ENCODE results near the gene MGST3.

Gene MGST3

DNA sequence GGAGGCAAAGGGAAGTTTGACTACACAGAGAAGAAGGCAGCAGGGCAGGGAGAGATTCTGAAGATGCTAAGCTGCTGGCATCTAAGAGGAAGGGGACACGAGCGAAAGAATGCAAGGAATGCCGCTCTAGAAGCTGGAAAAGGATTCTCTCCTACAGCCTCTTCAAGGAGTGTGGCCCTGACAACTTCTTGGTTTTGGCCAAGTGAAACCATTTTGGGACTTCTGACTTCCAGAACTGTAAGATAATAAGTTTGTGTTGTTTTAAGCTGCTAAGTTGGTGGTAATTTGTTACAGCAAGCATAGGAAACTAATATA is 28.5 kb downstream of the MGST3 start:
- H3K4me3 ChIP-seq (ENCODE audit: low read length) = no peak overlapping the region
- no peaks in the 10 kb centered on the region for H3K27me3 ChIP-seq (ENCODE audit: control insufficient read depth, low read length)
- no peak overlapping the region for H3K27ac ChIP-seq (ENCODE audit: low read depth, low read length)
- H3K4me1 ChIP-seq (ENCODE audit: control insufficient read depth, low read length) = no peaks in the 10 kb centered on the region
- peaks cover 22% of the 10 kb centered on the region for H3K36me3 ChIP-seq (ENCODE audit: control insufficient read depth, low read length)
- H3K9me3 ChIP-seq (ENCODE audit: control insufficient read depth, insufficient read depth, low read length) = no peaks in the 10 kb centered on the region
- no peak for TF ChIP-seq EZH2phosphoT487 (IDR thresholded peaks at IDR 0.05; ENCODE audit: borderline replicate concordance, low read length)
- no peak for TF ChIP-seq CTCF (IDR thresholded peaks at IDR 0.05; ENCODE audit: low read depth, low read length, poor library complexity, severe bottlenecking)
- H3K4me2 ChIP-seq (ENCODE audit: low read length) = no peak overlapping the region
- H3F3A ChIP-seq (ENCODE audit: control insufficient read depth, insufficient read depth) = no peaks in the 10 kb centered on the region
- H3K9me2 ChIP-seq (replicated peaks; ENCODE audit: control insufficient read depth, low read length) = no peaks in the 10 kb centered on the region
- no peaks in the 10 kb centered on the region for H3K79me2 ChIP-seq (ENCODE audit: control insufficient read depth, low read length)
- no peaks in the 10 kb centered on the region for H4K20me1 ChIP-seq (ENCODE audit: control insufficient read depth, insufficient read depth, low read depth, low read length)

- H3K4me1 ChIP-seq (ENCODE audit: control insufficient read depth, low read length) = no peaks in the 10 kb centered on the region
- no peak overlapping the region for H3K4me3 ChIP-seq (ENCODE audit: low read length)
- no peaks in the 10 kb centered on the region for H3F3A ChIP-seq (ENCODE audit: control insufficient read depth, insufficient read depth)
- H3K9me3 ChIP-seq (ENCODE audit: control insufficient read depth, insufficient read depth, low read length) = no peaks in the 10 kb centered on the region
- no peaks in the 10 kb centered on the region for H3K9me2 ChIP-seq (replicated peaks; ENCODE audit: control insufficient read depth, low read length)
- no peaks in the 10 kb centered on the region for H3K27me3 ChIP-seq (ENCODE audit: control insufficient read depth, low read length)
- no peak for TF ChIP-seq CTCF (IDR thresholded peaks at IDR 0.05; ENCODE audit: low read depth, low read length, poor library complexity, severe bottlenecking)
- no peak for TF ChIP-seq EZH2phosphoT487 (IDR thresholded peaks at IDR 0.05; ENCODE audit: borderline replicate concordance, low read length)
- H3K79me2 ChIP-seq (ENCODE audit: control insufficient read depth, low read length) = no peaks in the 10 kb centered on the region
- no peak overlapping the region for H3K4me2 ChIP-seq (ENCODE audit: low read length)
- peaks cover 41% of the 10 kb centered on the region for H3K36me3 ChIP-seq (ENCODE audit: control insufficient read depth, low read length)
- no peak overlapping the region for H3K27ac ChIP-seq (ENCODE audit: low read depth, low read length)
- no peaks in the 10 kb centered on the region for H4K20me1 ChIP-seq (ENCODE audit: control insufficient read depth, insufficient read depth, low read depth, low read length)
Observed at GRCh38 chr1:165661703-165662102, 30.7 kb downstream of the MGST3 start.

DNA sequence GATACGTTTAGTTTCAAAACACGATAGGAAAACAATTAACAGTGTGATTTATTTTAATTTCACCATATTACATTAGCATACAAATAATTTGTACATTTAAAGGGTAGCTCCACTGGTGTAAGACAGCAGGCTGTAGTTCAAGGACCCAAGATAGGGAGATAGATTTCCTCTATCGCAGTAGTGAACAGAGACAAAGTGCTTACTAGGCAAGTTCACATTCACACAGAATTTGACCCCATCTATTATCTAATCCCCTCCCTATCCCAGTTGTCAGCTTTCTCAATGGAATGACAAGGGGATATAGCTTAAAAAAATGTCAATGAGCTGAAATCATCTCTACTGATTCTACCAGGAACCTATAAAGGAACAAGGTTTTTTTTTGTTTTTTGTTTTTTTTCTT is 31.2 kb downstream of the MGST3 start:
- Histone ChIP-seq H3K4me1 (ENCODE audit: control insufficient read depth, low read length) (no peaks in the 10 kb centered on the region), H3K9me3 (ENCODE audit: control insufficient read depth, insufficient read depth, low read length) (no peaks in the 10 kb centered on the region), H3K27ac (ENCODE audit: low read depth, low read length) (no peak overlapping the region), H3K27me3 (ENCODE audit: control insufficient read depth, low read length) (no peaks in the 10 kb centered on the region), H3F3A (ENCODE audit: control insufficient read depth, insufficient read depth) (no peaks in the 10 kb centered on the region), H4K20me1 (ENCODE audit: control insufficient read depth, insufficient read depth, low read depth, low read length) (no peaks in the 10 kb centered on the region), H3K4me2 (ENCODE audit: low read length) (no peak overlapping the region), H3K36me3 (ENCODE audit: control insufficient read depth, low read length) (peaks cover 45% of the 10 kb centered on the region), H3K4me3 (ENCODE audit: low read length) (no peak overlapping the region), H3K9me2 (replicated peaks; ENCODE audit: control insufficient read depth, low read length) (no peaks in the 10 kb centered on the region), H3K79me2 (ENCODE audit: control insufficient read depth, low read length) (no peaks in the 10 kb centered on the region)
- TF ChIP-seq CTCF (IDR thresholded peaks at IDR 0.05; ENCODE audit: low read depth, low read length, poor library complexity, severe bottlenecking) (no peak), EZH2phosphoT487 (IDR thresholded peaks at IDR 0.05; ENCODE audit: borderline replicate concordance, low read length) (no peak)

All from DOHH2 (cell line).